Calu3 (cell line): Measurements from ENCODE around the gene ALDH3B2. TPM values are rescaled to one million over a fixed set of nuclear protein-coding genes. Genes with fewer than 3 reads are reported as not detected.
"Not testable (repeated sequence)": the region's sequence is repeated elsewhere in the genome, so short reads cannot be mapped to it uniquely, and the experiment has no call there.

Experiments used
- BruUV-seq: library from RNA; stranded (reverse); fragments of 400-500 nt; replicated peaks from 2 replicates; lab custom pipeline; 2021; lab: Mats Ljungman, UMichigan
- CTCF ChIA-PET: fragments of 300-600 bp; sonication (Branson Sonifier 250); formaldehyde crosslinking; loops from one replicate; lab custom pipeline; 2022; ENCODE audit warnings: antibody characterized with exemption; lab: Charles Lee
- DNase-seq: peaks from one replicate; pipeline ENCODE4 v3.0.0; 2022
- H3K27ac Mint-ChIP-seq: one replicate; pipeline ENCODE4 v1.8.0; 2022; ENCODE audit warnings: mixed read lengths; ENCODE audit not compliant: unreplicated experiment
- H3K27me3 Mint-ChIP-seq: one replicate; pipeline ENCODE4 v1.8.0; 2022; ENCODE audit warnings: mixed read lengths; ENCODE audit not compliant: unreplicated experiment
- H3K36me3 Mint-ChIP-seq: one replicate; pipeline ENCODE4 v1.8.0; 2022; ENCODE audit warnings: mild to moderate bottlenecking, moderate library complexity, mixed read lengths; ENCODE audit not compliant: insufficient read depth, unreplicated experiment
- H3K4me1 Mint-ChIP-seq: one replicate; pipeline ENCODE4 v1.8.0; 2022; ENCODE audit warnings: mild to moderate bottlenecking, low read depth, mixed read lengths; ENCODE audit not compliant: unreplicated experiment
- H3K4me3 Mint-ChIP-seq: one replicate; pipeline ENCODE4 v1.8.0; 2022; ENCODE audit warnings: mild to moderate bottlenecking, low read depth, moderate library complexity, mixed read lengths; ENCODE audit not compliant: unreplicated experiment
- H3K9me3 Mint-ChIP-seq: one replicate; pipeline ENCODE4 v1.8.0; 2022; ENCODE audit warnings: low read depth, mixed read lengths; ENCODE audit not compliant: unreplicated experiment
- intact Hi-C: fragments of 100-400 bp; cut with micrococcal nuclease; formaldehyde crosslinking; loops from one replicate; pipeline ENCODE4 v1.10.0; 2022; ENCODE audit not compliant: unreplicated experiment
- total RNA-seq: library from RNA; stranded (reverse); gene quantifications from 2 replicates; pipeline ENCODE4 v1.2.3, GENCODE V29; 2022
- TF ChIP-seq, protein P1 (sequence below): fragments of 200-600 bp; IDR thresholded peaks from one replicate; pipeline ENCODE4 v1.8.0; 2022; ENCODE audit warnings: antibody characterized with exemption; ENCODE audit not compliant: unreplicated experiment

The ALDH3B2 gene
- total RNA-seq, 1 experiment from 2014 or later = 2.4 TPM

GRCh38 chr11:67620621-67621020, 53.8 kb downstream of the ALDH3B2 start:
- H3K27ac Mint-ChIP-seq, H3K36me3 Mint-ChIP-seq, BruUV-seq, H3K27me3 Mint-ChIP-seq, H3K4me1 Mint-ChIP-seq, intact Hi-C loops, CTCF ChIA-PET, DNase-seq, H3K4me3 Mint-ChIP-seq, H3K9me3 Mint-ChIP-seq: not testable (repeated sequence)

DNA sequence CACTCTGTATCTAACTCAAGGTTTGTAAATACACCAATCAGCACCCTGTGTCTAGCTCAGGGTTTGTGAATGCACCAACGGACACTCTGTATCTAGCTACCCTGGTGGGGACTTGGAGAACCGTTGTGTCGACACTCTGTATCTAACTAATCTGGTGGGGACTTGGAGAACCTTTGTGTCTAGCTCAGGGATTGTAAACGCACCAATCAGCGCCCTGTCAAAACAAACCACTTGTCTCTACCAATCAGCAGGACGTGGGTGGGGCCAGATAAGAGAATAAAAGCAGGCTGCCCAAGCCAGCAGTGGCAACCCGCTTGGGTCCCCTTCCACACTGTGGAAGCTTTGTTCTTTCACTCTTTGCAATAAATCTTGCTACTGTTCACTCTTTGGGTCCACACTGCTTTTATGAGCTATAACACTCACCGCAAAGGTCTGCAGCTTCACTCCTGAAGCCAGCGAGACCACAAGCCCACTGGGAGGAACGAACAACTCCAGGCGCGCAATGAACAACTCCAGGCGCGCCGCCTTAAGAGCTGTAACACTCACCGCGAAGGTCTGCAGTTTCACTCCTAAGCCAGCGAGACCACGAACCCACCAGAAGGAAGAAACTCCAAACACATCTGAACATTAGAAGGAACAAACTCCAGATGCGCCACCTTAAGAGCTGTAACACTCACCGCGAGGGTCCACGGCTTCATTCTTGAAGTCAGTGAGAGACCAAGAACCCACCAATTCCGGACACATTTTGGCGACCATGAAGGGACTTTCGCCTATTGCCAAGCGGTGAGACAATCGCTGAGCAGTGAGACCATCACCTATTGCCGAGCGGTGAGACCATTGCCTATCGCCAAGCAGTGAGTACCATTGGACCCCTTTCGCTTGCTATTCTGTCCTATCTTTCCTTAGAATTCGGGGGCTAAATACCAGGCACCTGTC, 54.5 kb downstream of the ALDH3B2 start:
- CTCF ChIA-PET = not testable (repeated sequence)

GRCh38 chr11:67618901-67619659, 55.3 kb downstream of the ALDH3B2 start:
- H3K4me3 Mint-ChIP-seq, CTCF ChIA-PET, H3K27me3 Mint-ChIP-seq, DNase-seq, intact Hi-C loops, H3K9me3 Mint-ChIP-seq, BruUV-seq, H3K27ac Mint-ChIP-seq: not testable (repeated sequence)
- Mint-ChIP-seq H3K36me3 (peaks cover 15% of the 10 kb centered on the region), H3K4me1 (peaks cover 16% of the 10 kb centered on the region)

More for the DNA sequence above, 54.5 kb downstream of the ALDH3B2 start:
- H3K27me3 Mint-ChIP-seq, BruUV-seq, H3K9me3 Mint-ChIP-seq, H3K36me3 Mint-ChIP-seq, H3K4me3 Mint-ChIP-seq, intact Hi-C loops, H3K4me1 Mint-ChIP-seq, DNase-seq, H3K27ac Mint-ChIP-seq: not testable (repeated sequence)

DNA sequence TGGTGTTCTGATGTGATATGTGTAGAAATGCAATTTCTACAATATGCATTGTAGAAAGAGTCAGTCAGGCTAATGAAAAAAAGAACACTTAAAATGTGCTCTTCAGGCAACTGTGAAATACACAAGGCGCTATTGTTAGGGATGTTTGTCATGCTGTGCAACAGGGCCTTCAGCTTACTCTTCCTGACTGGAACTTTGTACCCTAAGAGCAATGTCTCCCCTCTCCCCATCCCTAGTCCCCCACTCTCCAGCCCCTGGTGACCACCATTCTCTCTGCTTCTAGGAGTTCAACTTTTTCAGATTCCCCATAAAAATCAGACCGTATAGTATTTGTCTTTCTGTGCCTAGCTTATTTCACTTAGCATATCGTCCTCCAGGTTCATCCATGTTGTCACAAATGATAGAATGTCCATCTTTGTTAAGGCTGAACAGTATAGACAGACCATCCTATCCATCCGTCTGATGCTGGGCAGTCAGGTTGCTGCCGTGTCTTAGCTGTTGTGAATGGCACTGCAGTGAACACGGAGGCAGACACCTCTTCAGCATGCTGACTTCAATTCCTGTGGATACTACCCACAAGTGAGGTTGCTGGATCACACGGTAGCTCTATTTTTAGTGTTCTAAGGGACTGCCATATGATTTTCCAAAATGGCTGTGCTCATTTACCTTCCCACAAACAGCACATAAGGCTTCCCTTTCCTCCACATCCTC, 57.0 kb downstream of the ALDH3B2 start:
- TF ChIP-seq, protein P1, sequence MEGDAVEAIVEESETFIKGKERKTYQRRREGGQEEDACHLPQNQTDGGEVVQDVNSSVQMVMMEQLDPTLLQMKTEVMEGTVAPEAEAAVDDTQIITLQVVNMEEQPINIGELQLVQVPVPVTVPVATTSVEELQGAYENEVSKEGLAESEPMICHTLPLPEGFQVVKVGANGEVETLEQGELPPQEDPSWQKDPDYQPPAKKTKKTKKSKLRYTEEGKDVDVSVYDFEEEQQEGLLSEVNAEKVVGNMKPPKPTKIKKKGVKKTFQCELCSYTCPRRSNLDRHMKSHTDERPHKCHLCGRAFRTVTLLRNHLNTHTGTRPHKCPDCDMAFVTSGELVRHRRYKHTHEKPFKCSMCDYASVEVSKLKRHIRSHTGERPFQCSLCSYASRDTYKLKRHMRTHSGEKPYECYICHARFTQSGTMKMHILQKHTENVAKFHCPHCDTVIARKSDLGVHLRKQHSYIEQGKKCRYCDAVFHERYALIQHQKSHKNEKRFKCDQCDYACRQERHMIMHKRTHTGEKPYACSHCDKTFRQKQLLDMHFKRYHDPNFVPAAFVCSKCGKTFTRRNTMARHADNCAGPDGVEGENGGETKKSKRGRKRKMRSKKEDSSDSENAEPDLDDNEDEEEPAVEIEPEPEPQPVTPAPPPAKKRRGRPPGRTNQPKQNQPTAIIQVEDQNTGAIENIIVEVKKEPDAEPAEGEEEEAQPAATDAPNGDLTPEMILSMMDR = no peak
- Mint-ChIP-seq H3K4me1 (peaks cover 16% of the 10 kb centered on the region), H3K4me3 (no peak overlapping the region), H3K9me3 (no peaks in the 10 kb centered on the region), H3K27me3 (no peaks in the 10 kb centered on the region), H3K36me3 (peaks cover 22% of the 10 kb centered on the region), H3K27ac (peak overlapping the region; percentile 39)
- intact Hi-C loops = no loop called here
- BruUV-seq = no TSS peak
- CTCF ChIA-PET = interaction anchor here (0.6 kb wide), 1 partner anchor 298 kb away, joined by 3 read pairs; no protein-coding TSS in a partner anchor
- DNase-seq = no peak

GRCh38 chr11:67616431-67617242, 57.8 kb downstream of the ALDH3B2 start:
- no peak overlapping the region for H3K4me3 Mint-ChIP-seq
- H3K9me3 Mint-ChIP-seq = no peaks in the 10 kb centered on the region
- H3K27ac Mint-ChIP-seq = peak overlapping the region; percentile 39
- peaks cover 16% of the 10 kb centered on the region for H3K4me1 Mint-ChIP-seq
- BruUV-seq = no TSS peak
- H3K36me3 Mint-ChIP-seq = peaks cover 24% of the 10 kb centered on the region
- intact Hi-C loops = no loop called here
- no peaks in the 10 kb centered on the region for H3K27me3 Mint-ChIP-seq
- TF ChIP-seq, protein P1 = no peak
- CTCF ChIA-PET = interaction anchor here (0.6 kb wide), 2 partner anchors 75 to 297 kb away, joined by 3 read pairs; no protein-coding TSS in a partner anchor
- no peak for DNase-seq
